ENCODE measurements around the gene GLIPR1. TPM values are rescaled to one million over a fixed set of nuclear protein-coding genes. Genes with fewer than 3 reads are reported as not detected.

GLIPR1 gene
- total and polyA plus RNA-seq, 8 donors = 0.68 to 19.1 (median 1.1) TPM

DNA sequence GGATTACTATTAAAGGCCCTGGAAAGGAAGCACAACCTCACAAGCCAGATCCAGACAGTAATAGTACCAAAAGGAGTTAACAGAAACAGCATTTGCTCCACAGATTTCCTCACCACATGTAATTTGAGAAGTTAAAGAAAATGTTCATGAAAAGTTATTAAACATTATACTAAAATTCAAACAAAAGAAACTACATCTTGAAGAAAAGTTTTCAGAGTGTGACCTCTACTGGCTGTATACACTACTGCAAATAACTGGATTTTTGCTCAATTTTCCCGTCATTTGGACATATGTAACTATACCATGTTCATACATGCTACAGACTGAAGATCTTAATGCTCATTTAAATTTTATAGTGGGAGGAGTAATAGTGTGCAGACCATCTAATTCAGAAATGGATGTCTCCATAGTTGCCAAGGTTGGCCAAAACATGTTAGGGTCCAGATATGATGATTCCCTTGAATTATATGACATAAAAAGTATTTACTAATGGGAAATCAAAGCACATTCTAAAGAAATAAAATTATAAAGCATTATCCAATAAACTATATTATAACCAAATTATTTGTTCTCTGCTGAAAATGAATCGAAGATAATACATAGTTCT lies 25.3 kb downstream of the GLIPR1 start:
- intact Hi-C loops (cut with DNase I) = no loop called here
- DNase-seq (no peak), ATAC-seq (peak in 3 of 4 donors; percentile 43 to 56 (median 47)), FAIRE-seq (no peak)
- no peaks in the 10 kb centered on the region for H3K9me3 ChIP-seq
- peaks cover 0 to 13% (median 9%) of the 10 kb centered on the region in 3 donors for H3K4me1 ChIP-seq
- no peak overlapping the region for H3K27ac ChIP-seq
- 59 to 68% methylated on average over 2 of the region's 2 CpGs for WGBS, 2 donors
- no peaks in the 10 kb centered on the region for H3K27me3 ChIP-seq
- TF ChIP-seq, protein P1, sequence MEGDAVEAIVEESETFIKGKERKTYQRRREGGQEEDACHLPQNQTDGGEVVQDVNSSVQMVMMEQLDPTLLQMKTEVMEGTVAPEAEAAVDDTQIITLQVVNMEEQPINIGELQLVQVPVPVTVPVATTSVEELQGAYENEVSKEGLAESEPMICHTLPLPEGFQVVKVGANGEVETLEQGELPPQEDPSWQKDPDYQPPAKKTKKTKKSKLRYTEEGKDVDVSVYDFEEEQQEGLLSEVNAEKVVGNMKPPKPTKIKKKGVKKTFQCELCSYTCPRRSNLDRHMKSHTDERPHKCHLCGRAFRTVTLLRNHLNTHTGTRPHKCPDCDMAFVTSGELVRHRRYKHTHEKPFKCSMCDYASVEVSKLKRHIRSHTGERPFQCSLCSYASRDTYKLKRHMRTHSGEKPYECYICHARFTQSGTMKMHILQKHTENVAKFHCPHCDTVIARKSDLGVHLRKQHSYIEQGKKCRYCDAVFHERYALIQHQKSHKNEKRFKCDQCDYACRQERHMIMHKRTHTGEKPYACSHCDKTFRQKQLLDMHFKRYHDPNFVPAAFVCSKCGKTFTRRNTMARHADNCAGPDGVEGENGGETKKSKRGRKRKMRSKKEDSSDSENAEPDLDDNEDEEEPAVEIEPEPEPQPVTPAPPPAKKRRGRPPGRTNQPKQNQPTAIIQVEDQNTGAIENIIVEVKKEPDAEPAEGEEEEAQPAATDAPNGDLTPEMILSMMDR (IDR thresholded peaks at IDR 0.05) = peak in 3 of 4 donors; percentile 10 to 39 (median 30)
- H3K36me3 ChIP-seq = peaks cover 0 to 23% (median 0%) of the 10 kb centered on the region in 3 donors
- H3K4me3 ChIP-seq = no peak overlapping the region

DNA sequence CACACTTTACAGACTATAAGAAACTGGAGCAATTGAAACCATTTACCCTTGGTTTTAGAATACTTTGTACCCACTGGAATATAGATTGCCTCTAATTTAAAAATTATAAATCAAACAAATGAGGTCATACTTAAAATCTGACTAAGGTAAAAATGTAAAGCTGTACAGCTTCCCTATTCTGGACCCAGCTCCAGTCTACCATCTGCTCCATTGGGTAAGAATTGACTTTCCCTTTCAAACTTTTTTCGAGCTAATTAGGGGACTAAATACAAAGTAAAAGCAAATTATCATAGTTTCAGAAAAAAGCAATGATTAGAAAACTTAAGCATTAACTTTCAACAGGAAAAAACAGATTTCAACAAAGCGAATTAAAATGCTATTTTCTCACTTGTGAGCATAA lies 26.5 kb downstream of the GLIPR1 start:
- H3K9me3 ChIP-seq = no peaks in the 10 kb centered on the region
- 61 to 78% methylated on average over 2 of the region's 2 CpGs for WGBS, 2 donors
- FAIRE-seq (no peak), ATAC-seq (no peak), DNase-seq (no peak)
- H3K36me3 ChIP-seq = peaks cover 0 to 10% (median 0%) of the 10 kb centered on the region in 3 donors
- peaks cover 0 to 13% (median 9%) of the 10 kb centered on the region in 3 donors for H3K4me1 ChIP-seq
- H3K4me3 ChIP-seq = no peak overlapping the region
- no peaks in the 10 kb centered on the region for H3K27me3 ChIP-seq
- intact Hi-C loops (cut with DNase I) = no loop called here
- H3K27ac ChIP-seq = no peak overlapping the region
- TF ChIP-seq, protein P1 (IDR thresholded peaks at IDR 0.05) = no peak

GRCh38 chr12:75508159-75508558 lies 27.6 kb downstream of the GLIPR1 start:
- TF ChIP-seq, protein P1 (IDR thresholded peaks at IDR 0.05) = no peak
- peaks cover 0 to 4% (median 0%) of the 10 kb centered on the region in 3 donors for H3K36me3 ChIP-seq
- H3K27me3 ChIP-seq = no peaks in the 10 kb centered on the region
- H3K27ac ChIP-seq = no peak overlapping the region
- FAIRE-seq (no peak), ATAC-seq (no peak), DNase-seq (no peak)
- H3K4me3 ChIP-seq = no peak overlapping the region
- peaks cover 0 to 13% (median 9%) of the 10 kb centered on the region in 3 donors for H3K4me1 ChIP-seq
- H3K9me3 ChIP-seq = no peaks in the 10 kb centered on the region
- WGBS, 2 donors = 74 to 79% methylated on average over 2 of the region's 2 CpGs
- intact Hi-C loops (cut with DNase I) = no loop called here

DNA sequence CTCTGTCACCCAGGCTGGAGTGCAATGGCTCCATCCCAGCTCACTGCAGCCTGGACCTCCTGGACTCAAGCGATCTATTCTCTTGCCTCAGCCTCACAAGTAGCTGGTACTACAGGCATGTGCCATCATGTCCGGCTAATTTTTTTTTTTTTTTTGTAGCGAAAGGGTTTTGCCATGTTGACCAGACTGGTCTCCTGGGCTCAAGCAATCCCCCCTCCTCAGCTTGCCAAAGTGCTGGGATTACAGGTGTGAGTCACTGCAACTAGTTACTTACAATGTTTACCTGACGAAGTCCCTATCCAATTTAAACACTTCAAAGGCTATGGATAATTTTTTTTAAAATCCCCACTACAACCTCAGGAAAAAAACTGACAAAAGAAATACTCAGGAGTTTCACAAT lies 29.1 kb downstream of the GLIPR1 start:
- Histone ChIP-seq H3K4me1 (peaks cover 0 to 13% (median 9%) of the 10 kb centered on the region in 3 donors), H3K27ac (no peak overlapping the region), H3K27me3 (no peaks in the 10 kb centered on the region), H3K4me3 (peak overlapping the region in 1 of 4 donors; percentile 68), H3K36me3 (peaks cover 0 to 3% (median 0%) of the 10 kb centered on the region in 3 donors), H3K9me3 (no peaks in the 10 kb centered on the region)
- ATAC-seq (no peak), FAIRE-seq (no peak), DNase-seq (no peak)
- 55 to 58% methylated on average over 4 of the region's 4 CpGs for WGBS, 2 donors
- intact Hi-C loops (cut with DNase I) = no loop called here
- TF ChIP-seq, protein P1 (IDR thresholded peaks at IDR 0.05) = no peak
